ENCODE data around the gene MYLK. TPM values are rescaled to one million over a fixed set of nuclear protein-coding genes. Genes with fewer than 3 reads are reported as not detected.

MYLK gene
- total RNA-seq, 2 experiments from 2014 or later = 0.17 TPM; not detected in 1

GRCh38 chr3:123774474-123774873 lies 109.7 kb downstream of the MYLK start:
- Mint-ChIP-seq H3K27me3 (peaks cover 7% of the 10 kb centered on the region), H3K36me3 (no peaks in the 10 kb centered on the region), H3K27ac (no peak overlapping the region), H3K9me3 (no peaks in the 10 kb centered on the region), H3K4me3 (no peak overlapping the region), H3K4me1 (ENCODE audit: low read depth) (no peaks in the 10 kb centered on the region)
- POLR2A ChIA-PET = no interaction called here
- intact Hi-C loops (cut with micrococcal nuclease) = no loop called here
- no peak for DNase-seq
- CTCF ChIA-PET = no interaction called here

DNA sequence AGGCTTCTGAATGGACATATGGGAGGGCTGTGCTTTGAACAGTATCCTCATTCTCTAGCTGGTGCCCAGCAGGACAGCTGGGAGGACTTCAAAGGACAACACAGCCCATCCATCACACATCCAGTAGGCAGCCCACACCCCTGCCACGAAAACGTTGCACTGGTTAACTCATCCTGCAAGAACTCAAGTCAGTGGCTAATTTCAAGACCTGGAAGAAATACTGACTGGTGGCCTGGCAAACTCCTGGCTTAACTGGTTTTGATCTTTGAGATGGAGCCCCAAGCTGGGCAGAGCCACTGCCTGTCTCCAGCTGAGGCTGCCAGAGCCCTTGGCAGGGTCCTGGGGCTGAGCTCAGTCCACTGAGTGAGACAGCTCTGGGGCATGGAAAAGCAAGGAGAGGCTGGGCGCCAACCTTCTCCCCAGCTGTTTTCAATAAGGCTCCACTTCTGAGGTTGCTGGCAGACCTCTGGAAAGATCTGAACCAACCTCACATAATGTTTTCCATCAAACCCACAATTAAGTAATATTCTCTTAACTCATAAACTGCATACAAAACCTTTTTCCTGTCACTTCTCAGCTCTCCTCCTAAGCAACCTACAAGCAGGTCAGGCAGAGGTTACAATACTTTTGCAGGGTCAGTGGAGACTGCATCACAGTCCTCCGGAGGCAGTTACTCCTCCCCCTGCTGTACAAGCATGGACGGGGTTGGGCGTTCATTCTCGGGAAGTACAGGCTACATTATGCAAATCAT lies 110.3 kb downstream of the MYLK start:
- H3K27me3 Mint-ChIP-seq = peaks cover 4% of the 10 kb centered on the region
- ChIA-PET CTCF (no interaction called here), POLR2A (no interaction called here)
- no peak overlapping the region for H3K4me3 Mint-ChIP-seq
- intact Hi-C loops (cut with micrococcal nuclease) = no loop called here
- no peak overlapping the region for H3K27ac Mint-ChIP-seq
- H3K36me3 Mint-ChIP-seq = no peaks in the 10 kb centered on the region
- H3K4me1 Mint-ChIP-seq (ENCODE audit: low read depth) = no peaks in the 10 kb centered on the region
- DNase-seq = no peak
- H3K9me3 Mint-ChIP-seq = no peaks in the 10 kb centered on the region

DNA sequence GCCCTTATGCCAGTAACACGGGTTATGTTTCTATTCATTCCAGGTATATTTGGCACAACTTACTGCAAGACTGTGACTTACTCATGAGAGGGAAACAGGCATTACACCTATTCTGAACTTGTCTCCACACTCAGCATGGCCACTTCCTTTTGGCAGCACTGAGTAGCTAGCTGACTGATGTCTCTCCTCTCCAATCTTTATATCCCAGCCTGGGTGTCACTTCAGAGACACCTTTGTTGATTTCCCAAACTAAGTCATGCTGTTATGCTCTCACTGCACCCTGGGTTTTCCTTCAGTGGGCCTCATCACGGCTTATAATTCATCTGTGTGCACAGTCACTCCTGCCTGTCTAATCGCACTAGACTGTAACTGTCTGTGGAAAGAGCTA lies 114.8 kb downstream of the MYLK start:
- no peak for DNase-seq
- ChIA-PET POLR2A (no interaction called here), CTCF (no interaction called here)
- intact Hi-C loops (cut with micrococcal nuclease) = no loop called here
- no peaks in the 10 kb centered on the region for H3K9me3 Mint-ChIP-seq
- no peak overlapping the region for H3K27ac Mint-ChIP-seq
- no peaks in the 10 kb centered on the region for H3K4me1 Mint-ChIP-seq (ENCODE audit: low read depth)
- H3K4me3 Mint-ChIP-seq = no peak overlapping the region
- no peaks in the 10 kb centered on the region for H3K36me3 Mint-ChIP-seq
- H3K27me3 Mint-ChIP-seq = peaks cover 2% of the 10 kb centered on the region

DNA sequence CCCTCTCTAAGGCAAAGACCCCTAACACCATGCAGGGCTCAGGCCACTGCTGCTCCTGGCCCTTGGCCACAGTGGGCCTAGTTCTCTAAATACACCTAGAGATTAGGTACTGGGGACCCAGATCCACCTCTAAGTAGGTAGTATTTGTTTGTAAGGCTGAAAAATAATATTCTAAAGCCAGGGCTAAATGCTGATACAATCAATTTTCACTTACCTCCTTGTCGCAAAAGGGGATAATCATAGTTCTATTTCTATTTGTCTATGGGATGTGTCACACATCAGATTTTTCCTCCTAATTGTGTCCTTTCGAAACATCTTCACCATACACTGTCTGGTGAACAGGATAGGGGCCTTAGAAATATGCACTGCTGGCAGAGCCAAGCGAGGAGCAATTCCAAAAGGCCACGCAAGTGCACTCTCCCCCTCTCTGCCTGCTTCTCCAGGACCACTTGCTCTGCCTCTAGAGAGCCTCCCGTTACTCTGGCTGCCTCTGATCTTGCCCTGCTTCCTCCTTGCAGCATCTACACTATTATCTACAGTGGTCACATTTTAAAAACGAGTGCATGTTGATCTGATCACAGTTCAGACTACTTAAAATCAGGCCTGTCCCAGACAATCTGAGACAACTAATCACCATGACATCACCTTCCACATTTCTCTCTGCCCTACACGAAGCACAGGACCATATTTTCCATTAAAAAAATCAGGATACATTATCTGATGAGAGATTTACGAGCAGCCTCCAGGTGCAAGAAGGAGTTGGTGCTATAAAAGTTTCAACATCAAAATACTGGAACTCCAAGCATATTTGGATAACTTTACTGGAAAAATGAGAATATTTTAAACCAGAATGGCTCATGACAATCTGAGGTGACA lies 115.4 kb downstream of the MYLK start:
- Mint-ChIP-seq H3K27me3 (peaks cover 6% of the 10 kb centered on the region), H3K4me3 (no peak overlapping the region), H3K27ac (no peak overlapping the region), H3K4me1 (ENCODE audit: low read depth) (no peaks in the 10 kb centered on the region), H3K36me3 (no peaks in the 10 kb centered on the region), H3K9me3 (no peaks in the 10 kb centered on the region)
- POLR2A ChIA-PET = no interaction called here
- CTCF ChIA-PET = interaction anchor here (0.7 to 1.0 kb wide), 2 partner anchors 46 to 127 kb away, joined by 3 read pairs; no protein-coding TSS in a partner anchor
- no peak for DNase-seq
- intact Hi-C loops (cut with micrococcal nuclease) = no loop called here

GRCh38 chr3:123767564-123768292 lies 116.4 kb downstream of the MYLK start:
- Mint-ChIP-seq H3K36me3 (no peaks in the 10 kb centered on the region), H3K9me3 (no peaks in the 10 kb centered on the region), H3K4me3 (no peak overlapping the region), H3K4me1 (ENCODE audit: low read depth) (no peaks in the 10 kb centered on the region), H3K27ac (no peak overlapping the region), H3K27me3 (peaks cover 8% of the 10 kb centered on the region)
- intact Hi-C loops (cut with micrococcal nuclease) = no loop called here
- ChIA-PET CTCF (interaction anchor here (0.7 to 1.0 kb wide), 2 partner anchors 45 to 126 kb away, joined by 3 read pairs; no protein-coding TSS in a partner anchor), POLR2A (no interaction called here)
- DNase-seq = no peak

- no peaks in the 10 kb centered on the region for H3K4me1 Mint-ChIP-seq (ENCODE audit: low read depth)
- no peak overlapping the region for H3K4me3 Mint-ChIP-seq
- DNase-seq = no peak
- POLR2A ChIA-PET = no interaction called here
- H3K9me3 Mint-ChIP-seq = no peaks in the 10 kb centered on the region
- CTCF ChIA-PET = no interaction called here
- no peaks in the 10 kb centered on the region for H3K36me3 Mint-ChIP-seq
- peaks cover 8% of the 10 kb centered on the region for H3K27me3 Mint-ChIP-seq
- intact Hi-C loops (cut with micrococcal nuclease) = no loop called here
- no peak overlapping the region for H3K27ac Mint-ChIP-seq
Observed at GRCh38 chr3:123767009-123767372, 117.1 kb downstream of the MYLK start.

DNA sequence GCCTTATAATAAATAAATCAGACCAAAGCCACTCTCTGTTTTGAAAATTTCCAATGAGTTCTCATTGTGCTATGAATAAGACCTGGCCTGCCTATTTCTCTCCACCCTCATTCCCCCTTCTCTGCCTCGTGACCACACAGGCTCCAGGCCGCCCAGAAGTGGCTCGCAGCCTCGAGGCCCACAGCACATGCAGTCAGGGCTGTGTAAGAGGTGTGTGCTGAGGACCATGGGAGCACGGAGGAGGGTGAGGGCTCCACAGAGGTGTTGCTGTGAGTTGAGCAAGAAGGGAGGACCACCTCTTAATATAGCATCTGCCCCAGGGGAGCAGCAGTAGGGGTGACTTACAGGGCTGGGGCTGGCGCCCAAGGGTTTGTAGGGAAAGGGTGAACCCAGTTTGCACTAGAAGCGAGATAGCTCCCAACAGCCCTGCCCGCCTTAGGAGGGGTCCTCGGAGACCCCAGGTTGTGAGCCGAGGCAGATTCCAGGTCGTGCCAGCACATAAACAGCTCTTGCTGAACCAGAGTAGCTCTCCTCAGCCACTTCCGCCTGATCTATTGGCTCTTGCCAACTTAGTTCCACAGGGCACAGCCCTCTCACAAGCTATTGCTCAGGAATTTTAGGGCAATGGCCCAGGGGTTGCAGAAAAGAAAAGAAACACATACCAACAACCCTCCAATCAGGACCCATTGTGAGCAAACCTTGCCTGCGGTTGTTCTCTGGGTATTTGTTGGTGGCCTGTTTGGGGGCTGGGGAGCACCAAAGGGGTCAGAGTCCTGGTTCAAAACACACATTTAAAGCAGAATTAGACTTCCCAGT lies 117.7 kb downstream of the MYLK start:
- intact Hi-C loops (cut with micrococcal nuclease) = no loop called here
- DNase-seq = no peak
- ChIA-PET POLR2A (no interaction called here), CTCF (no interaction called here)
- no peaks in the 10 kb centered on the region for H3K36me3 Mint-ChIP-seq
- H3K4me3 Mint-ChIP-seq = no peak overlapping the region
- no peak overlapping the region for H3K27ac Mint-ChIP-seq
- H3K4me1 Mint-ChIP-seq (ENCODE audit: low read depth) = no peaks in the 10 kb centered on the region
- peaks cover 8% of the 10 kb centered on the region for H3K27me3 Mint-ChIP-seq
- H3K9me3 Mint-ChIP-seq = no peaks in the 10 kb centered on the region

GRCh38 chr3:123765475-123766128 lies 118.5 kb downstream of the MYLK start:
- H3K9me3 Mint-ChIP-seq = no peaks in the 10 kb centered on the region

GRCh38 chr3:123764647-123765046 lies 119.5 kb downstream of the MYLK start:
- H3K27me3 Mint-ChIP-seq = peaks cover 8% of the 10 kb centered on the region
- H3K9me3 Mint-ChIP-seq = no peaks in the 10 kb centered on the region
- ChIA-PET CTCF (no interaction called here), POLR2A (no interaction called here)
- H3K36me3 Mint-ChIP-seq = no peaks in the 10 kb centered on the region
- no peaks in the 10 kb centered on the region for H3K4me1 Mint-ChIP-seq (ENCODE audit: low read depth)
- intact Hi-C loops (cut with micrococcal nuclease) = no loop called here
- H3K4me3 Mint-ChIP-seq = no peak overlapping the region
- DNase-seq = no peak
- H3K27ac Mint-ChIP-seq = no peak overlapping the region

More at GRCh38 chr3:123765475-123766128, 118.5 kb downstream of the MYLK start:
- H3K4me3 Mint-ChIP-seq = no peak overlapping the region
- DNase-seq = no peak
- H3K36me3 Mint-ChIP-seq = no peaks in the 10 kb centered on the region
- no peak overlapping the region for H3K27ac Mint-ChIP-seq
- no peaks in the 10 kb centered on the region for H3K4me1 Mint-ChIP-seq (ENCODE audit: low read depth)
- POLR2A ChIA-PET = no interaction called here
- peaks cover 8% of the 10 kb centered on the region for H3K27me3 Mint-ChIP-seq
- intact Hi-C loops (cut with micrococcal nuclease) = no loop called here
- CTCF ChIA-PET = no interaction called here

DNA sequence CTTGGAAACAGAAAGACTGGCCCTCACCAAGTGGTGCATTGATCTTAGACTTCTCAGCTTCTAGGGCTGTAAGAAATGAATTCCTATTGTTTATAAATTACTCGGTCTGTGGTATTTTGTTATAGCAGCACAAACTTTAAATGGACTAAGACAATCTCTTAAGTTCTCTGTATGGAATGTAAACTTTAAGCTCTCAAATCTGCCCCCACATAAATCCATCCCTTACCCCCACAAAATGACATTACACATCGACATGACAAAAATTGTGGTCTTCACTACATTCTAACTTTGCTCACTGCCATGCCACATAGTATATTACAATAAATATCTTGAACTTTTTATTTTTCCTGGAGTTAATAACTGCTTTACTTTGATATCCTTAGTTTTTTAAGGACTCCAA lies 121.3 kb downstream of the MYLK start:
- ChIA-PET POLR2A (no interaction called here), CTCF (no interaction called here)
- Mint-ChIP-seq H3K27ac (no peak overlapping the region), H3K27me3 (peaks cover 11% of the 10 kb centered on the region), H3K4me3 (no peak overlapping the region), H3K9me3 (no peaks in the 10 kb centered on the region), H3K36me3 (no peaks in the 10 kb centered on the region), H3K4me1 (ENCODE audit: low read depth) (no peaks in the 10 kb centered on the region)
- DNase-seq = no peak
- intact Hi-C loops (cut with micrococcal nuclease) = no loop called here

- H3K9me3 Mint-ChIP-seq = no peaks in the 10 kb centered on the region
- DNase-seq = no peak
- H3K27ac Mint-ChIP-seq = no peak overlapping the region
- H3K4me1 Mint-ChIP-seq (ENCODE audit: low read depth) = peaks cover 3% of the 10 kb centered on the region
- intact Hi-C loops (cut with micrococcal nuclease) = no loop called here
- CTCF ChIA-PET = no interaction called here
- H3K4me3 Mint-ChIP-seq = no peak overlapping the region
- POLR2A ChIA-PET = no interaction called here
- no peaks in the 10 kb centered on the region for H3K36me3 Mint-ChIP-seq
- peaks cover 13% of the 10 kb centered on the region for H3K27me3 Mint-ChIP-seq
Observed at GRCh38 chr3:123760817-123761216, 123.3 kb downstream of the MYLK start.
